ENCODE measurements around the gene OLFM2. TPM values are rescaled to one million over a fixed set of nuclear protein-coding genes. Genes with fewer than 3 reads are reported as not detected.

The OLFM2 gene
- total and polyA plus RNA-seq, 9 of the 15 experiments (the other 6 are each of a cell fraction or from before 2014, with no cell fraction given): 0.10 to 0.33 (median 0.23) TPM; not detected in 4

DNA sequence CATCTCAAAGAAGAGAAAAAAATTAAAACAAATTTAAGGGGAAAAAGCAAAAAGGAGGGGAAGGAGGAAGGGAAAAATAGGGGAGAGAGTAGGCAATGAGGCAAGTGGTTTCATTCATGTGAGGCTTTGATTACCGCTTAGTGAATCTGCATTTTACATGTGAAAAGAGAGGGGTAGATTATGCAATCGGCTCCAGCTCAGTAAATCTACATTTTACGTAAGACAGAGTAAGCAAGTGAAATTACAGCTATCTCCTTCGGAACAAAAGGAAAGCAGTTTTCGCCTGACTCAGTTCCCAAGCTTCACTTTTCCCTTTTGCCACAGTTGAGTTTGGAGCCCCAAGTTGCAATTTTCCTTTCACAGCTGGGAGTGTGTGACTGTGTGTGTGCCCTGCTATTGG, 16.0 kb upstream of the OLFM2 start:
- no peak overlapping the region for H2AFZ ChIP-seq (ENCODE audit: low read depth, low read length)
- intact Hi-C loops (cut with micrococcal nuclease): no loop called here
- H3K27ac ChIP-seq (ENCODE audit: extremely low read depth, low read depth, low read length): no peak overlapping the region
- H3K79me2 ChIP-seq (ENCODE audit: control insufficient read depth, insufficient read depth, low read length): no peaks in the 10 kb centered on the region
- FAIRE-seq (no peak), ATAC-seq (no peak), DNase-seq (ENCODE audit: extremely low read depth in 1 of 4, low spot score in 3 of 4) (no peak)
- H3K9ac ChIP-seq (ENCODE audit: insufficient read depth in 1 of 2, low read depth in 2 of 2, low read length in 2 of 2): no peak overlapping the region
- 9% methylated on average over 5 of the region's 5 CpGs for WGBS (ENCODE audit: insufficient coverage, low coverage, missing lambda C conversion rate)
- peaks cover 3 to 6% of the 10 kb centered on the region in 2 experiments; a peak in 3 of 5 replicates for H3K4me1 ChIP-seq (replicated peaks in 1 of 2; ENCODE audit: control insufficient read depth in 2 of 2, insufficient read depth in 2 of 2, low read length in 2 of 2)
- H3K27me3 ChIP-seq (ENCODE audit: control insufficient read depth in 2 of 2, insufficient read depth in 2 of 2, low read length in 2 of 2): peaks cover 2 to 23% of the 10 kb centered on the region in 2 experiments
- ChIA-PET CTCF (ENCODE audit: low intra/inter-chr PET ratio) (no interaction called here), POLR2A (interaction anchor here (1.4 kb wide), 1 partner anchor 8 kb away, joined by 3 read pairs; no protein-coding TSS in a partner anchor)
- H3K36me3 ChIP-seq (ENCODE audit: control insufficient read depth, insufficient read depth, low read length): no peaks in the 10 kb centered on the region
- H3K9me3 ChIP-seq (replicated peaks; ENCODE audit: control insufficient read depth, insufficient read depth, low read depth, low read length): no peaks in the 10 kb centered on the region
- no peak overlapping the region for H3K4me2 ChIP-seq (ENCODE audit: insufficient read depth, low read length)
- H3K4me3 ChIP-seq: no peak overlapping the region
- BruUV-seq (replicated peaks): no TSS peak
- no peaks in the 10 kb centered on the region for H3K9me1 ChIP-seq (ENCODE audit: control insufficient read depth, insufficient read depth, low read length)
- no peaks in the 10 kb centered on the region for H4K20me1 ChIP-seq (replicated peaks; ENCODE audit: control insufficient read depth, insufficient read depth, low read length)
- in situ Hi-C loops (cut with MboI): no loop called here
- TF ChIP-seq TAL1 (IDR thresholded peaks at IDR 0.05) (no peak), CEBPG (CRISPR knock-in tag; IDR thresholded peaks at IDR 0.05) (no peak), CEBPG (tag; conservative IDR thresholded peaks at IDR 0.05 in 1 of 2, IDR thresholded peaks at IDR 0.05 in 1 of 2) (peak; percentile 21 to 61; a peak in 3 of 4 replicates), TAF15 (IDR thresholded peaks at IDR 0.05; ENCODE audit: low read depth, low read length) (no peak), ZNF232 (CRISPR knock-in tag; IDR thresholded peaks at IDR 0.05) (peak; percentile 99), ZC3H11A (IDR thresholded peaks at IDR 0.05; ENCODE audit: low read depth, low read length) (no peak), RREB1 (CRISPR knock-in tag; IDR thresholded peaks at IDR 0.05) (no peak), CCAR2 (IDR thresholded peaks at IDR 0.05; ENCODE audit: low read depth, low read length) (no peak), ZNF77 (CRISPR knock-in tag; IDR thresholded peaks at IDR 0.05) (no peak), ZNF347 (CRISPR knock-in tag; IDR thresholded peaks at IDR 0.05; ENCODE audit: low read depth) (no peak), CBX5 (IDR thresholded peaks at IDR 0.05; ENCODE audit: borderline replicate concordance, low read depth) (no peak)
